ENCODE measurements around the gene TRPM5.
A peak's percentile ranks its signal among the peaks of the same experiment; 100 is the strongest.

Gene TRPM5

DNA sequence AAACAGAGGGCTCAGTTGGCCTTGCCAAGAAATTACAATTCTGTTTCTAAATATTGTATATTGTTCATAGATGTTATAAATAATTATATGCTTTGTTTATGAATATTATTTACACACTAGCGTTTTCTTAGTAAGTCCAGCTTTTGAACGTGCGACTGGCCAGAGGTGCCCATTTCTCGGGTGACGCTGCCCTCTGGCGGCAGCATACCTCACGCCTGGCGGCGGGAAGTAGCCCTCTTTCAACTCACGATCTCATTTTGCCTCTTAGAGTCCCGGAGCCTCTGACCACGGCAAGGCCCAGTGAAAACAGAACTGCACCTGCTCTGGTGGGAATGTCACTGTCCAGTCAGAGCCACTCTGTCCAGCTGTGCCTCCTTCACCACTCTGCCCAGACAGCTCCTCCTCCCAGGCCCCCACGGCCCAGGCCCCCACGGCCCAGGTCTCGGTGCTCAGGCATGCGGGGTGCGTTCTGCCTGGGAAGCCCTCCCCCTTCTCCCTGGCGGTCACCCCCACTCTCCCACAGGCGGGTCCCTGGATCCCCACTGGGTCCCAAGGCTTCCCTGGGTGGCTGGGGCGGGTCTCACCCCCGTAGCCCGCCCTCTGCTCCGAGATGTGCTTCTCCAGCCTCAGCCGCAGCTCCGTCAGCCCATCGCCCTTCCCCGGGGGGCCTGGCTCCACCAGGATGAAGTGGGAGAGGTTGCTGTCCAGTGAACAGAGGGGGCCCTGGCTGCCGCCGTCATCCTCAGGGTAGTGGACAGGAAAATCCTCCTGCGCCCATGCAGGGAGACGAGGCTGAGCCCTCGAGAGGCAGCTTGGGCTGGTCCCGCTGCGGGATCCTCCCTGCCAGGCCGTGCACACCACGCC, 24.4 kb downstream of the TRPM5 start:
- peak; percentile 67 for DNase-seq

DNA sequence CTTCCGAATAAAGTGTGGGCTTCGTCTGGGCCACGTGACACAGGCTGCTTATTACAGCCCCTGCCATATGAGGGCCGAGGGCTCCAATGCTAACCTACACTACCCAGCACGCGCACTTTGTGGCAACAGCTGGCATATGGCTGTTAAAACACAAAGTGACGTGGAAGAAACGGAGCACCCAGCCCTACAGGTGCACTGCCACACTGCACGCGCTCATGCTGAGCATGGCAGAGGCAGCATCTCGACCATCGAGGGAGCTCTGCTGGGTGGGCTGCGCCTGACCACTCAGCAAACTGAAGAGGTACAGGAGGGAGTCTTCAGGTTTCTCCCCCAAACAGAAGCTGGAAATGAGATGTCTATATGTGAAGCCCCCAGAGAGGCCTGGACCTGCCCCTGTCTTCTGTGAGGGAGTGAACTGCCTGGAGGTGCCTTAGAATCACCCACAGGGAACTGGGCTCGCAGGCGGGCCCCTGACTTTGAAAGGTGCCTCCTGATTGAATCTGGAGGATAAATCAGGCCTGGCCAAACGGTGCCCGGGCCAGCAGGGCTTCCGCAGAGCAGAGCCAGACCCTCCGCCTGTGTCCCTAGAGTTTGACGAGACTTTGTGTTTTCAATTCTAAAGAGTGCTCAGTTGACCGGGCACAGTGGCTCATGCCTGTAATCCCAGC, 25.5 kb downstream of the TRPM5 start:
- DNase-seq = no peak

DNA sequence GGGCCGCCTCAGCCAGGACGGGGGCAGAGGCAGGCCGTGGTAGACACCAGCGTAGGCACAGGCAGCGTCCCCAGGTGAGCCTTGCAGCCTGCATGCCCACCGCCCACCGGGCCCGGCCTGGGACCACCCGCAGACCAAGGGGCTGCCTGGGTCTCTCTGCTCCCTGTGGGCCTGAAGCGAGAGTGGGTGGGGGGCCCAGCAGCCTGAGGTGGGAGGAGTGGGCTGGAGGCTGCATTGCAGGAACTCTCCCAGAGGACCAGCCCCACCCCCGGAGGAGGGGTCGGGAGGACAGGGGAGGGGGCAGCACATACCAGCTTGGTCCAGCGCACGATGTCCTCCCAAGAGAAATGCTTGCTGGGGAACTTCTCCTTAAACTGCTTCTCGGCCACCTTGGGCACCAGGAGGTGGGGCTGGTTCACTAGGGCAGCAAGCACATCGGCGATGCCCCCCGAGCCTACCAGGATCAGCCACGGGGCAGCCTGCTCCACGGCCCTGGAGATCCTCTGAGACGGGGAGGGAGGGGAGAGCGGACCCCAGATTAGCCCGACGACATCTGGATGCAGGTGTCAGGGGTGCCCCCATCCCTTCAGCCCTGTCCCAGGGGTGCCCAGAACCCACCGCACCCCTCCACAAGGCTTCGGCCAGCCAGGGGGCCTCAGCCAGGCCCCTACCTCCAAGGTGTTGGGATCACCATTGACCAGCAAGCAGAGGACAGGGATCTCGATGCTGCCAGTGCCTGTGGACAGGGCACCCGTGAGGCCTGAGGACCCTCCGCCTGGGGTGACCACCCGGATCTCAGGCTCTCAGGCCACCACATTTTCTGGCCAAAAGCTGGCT, 26.2 kb downstream of the TRPM5 start:
- no peak for DNase-seq

DNA sequence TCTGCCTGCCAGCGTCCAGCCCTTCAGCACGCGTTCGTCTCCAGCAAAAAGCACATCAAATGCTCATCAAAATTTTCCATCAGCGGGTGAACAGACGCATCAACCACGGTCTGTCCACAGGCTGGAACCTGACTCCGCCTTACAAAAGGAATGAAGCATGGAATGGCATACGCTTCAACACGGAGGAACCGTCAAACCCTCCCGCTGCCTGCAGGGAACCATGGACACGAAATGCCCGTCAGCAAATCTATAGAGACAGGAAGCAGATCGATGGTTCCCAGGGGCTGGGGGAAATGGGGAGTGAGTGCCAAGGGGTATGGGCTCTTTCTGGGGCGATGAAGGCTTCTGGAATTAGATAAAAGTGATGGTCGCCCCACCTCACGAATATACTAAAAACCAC, 27.5 kb downstream of the TRPM5 start:
- no peak for DNase-seq

DNA sequence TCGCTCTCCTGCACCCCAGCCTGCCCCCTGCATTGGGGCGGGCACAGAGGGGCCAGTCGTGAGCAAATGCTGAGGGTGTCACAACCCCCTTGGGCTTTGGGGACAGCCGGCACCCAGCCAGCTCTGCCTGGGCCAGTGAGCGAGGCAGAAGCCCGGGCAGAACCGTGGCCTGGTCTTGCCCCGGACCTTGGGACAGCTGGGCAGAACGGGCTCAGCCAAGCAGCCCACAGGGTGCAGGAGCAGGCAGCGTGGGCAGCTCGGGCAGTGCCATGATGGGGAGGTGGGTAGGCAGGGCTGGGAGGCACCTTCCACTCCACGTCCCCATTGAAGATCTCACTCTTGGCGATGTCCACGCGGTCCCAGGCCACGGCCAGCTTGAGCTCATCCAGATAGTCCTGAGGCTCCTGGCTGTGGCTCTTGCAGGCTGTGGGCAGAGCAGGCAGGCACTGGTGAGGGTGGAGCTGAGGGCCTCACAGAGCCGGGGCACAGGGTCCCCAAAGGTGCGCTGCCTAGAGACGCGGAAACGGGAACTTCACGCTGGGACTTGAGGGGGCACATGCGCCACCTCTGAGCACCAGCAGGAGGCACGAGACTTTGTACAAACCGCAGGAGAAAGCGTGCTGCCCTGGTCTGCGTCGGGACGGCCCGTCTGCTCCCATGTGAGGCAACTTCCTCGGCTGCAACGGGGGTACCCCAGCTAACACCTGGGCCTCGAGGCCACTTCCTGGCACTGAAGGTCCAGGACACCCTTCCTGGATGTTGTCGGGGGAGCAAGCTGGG, 28.5 kb downstream of the TRPM5 start:
- DNase-seq = no peak

DNA sequence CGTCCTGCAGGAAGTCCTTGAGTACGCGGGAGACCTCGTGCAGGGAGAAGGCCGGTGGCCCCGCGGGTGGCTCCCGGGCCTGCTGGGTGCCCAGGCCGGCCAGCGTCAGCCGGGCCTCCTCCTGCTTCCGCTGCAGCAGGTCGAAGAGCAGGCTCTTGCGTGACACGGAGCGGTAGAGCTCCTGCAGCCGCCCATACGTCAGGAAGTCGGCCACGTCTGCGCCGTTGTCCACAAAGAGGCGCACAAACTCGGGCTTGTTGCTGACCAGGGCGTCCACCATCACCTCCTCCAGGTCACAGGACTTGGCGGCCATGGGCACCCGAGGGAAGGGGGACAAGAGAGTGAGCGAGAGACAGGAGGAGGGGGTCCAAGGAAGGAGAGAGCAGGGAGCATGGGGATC, 29.1 kb downstream of the TRPM5 start:
- no peak for DNase-seq

DNA sequence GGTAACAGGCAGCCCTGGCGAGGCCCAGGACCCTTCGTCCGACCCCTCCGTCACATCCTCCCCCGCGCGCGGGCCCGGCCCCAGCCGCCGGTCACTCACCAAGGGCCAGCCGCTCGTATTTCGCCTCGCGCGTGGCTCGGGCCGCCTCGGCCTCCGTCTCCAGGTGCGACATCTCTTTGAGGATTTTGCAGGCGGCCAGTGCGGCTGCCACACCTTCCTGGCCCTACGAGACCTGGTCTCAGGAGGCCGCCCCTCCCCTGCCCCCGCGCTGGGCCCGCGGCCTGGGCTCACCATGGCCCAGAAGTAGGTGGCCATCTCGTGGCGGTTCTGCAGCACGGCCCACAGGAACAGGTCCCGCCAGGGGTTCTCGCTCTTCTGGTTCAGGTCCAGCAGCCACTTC, 29.7 kb downstream of the TRPM5 start:
- DNase-seq = no peak

DNA sequence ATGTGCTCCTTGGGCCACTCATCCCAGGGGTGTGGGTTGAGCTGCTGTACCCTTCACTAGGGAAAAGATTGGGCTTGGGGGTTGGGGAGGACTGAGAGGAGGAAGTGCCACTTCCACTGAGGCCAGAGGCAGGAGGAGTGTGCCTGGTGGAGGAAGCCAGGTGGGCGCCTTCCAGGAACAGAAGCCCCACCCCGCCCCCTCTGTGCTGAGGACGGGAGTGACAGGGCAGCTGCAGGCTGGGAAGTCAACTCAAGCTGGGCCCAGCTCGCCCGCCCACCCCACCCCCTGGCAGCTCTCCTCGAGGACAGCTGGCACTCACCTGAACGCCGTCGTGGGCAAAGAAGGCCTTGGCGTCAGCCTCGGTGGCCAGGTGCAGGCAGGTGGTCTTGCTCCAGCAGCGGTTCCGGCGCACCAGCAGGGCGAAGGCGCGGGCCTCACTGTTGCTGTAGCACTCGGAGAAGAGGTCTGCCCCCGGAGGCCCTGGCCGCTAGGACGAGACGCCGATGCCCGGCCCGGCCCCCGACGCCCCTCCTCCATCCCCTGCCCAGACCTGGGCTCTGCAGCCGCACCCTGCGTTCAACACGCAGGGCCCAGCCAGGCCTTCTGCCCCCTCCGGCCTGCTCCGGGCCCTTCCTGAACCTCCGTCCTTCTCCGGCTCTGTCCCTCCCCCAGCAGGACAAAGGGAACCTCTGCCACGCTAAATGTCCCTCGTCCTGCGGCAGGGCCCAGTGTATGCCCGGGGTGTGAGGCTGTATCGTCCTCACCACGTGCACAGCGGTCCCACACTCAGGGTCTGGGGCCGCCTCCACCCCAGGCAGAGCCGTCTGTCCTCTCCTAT, 30.4 kb downstream of the TRPM5 start:
- DNase-seq = no peak

DNA sequence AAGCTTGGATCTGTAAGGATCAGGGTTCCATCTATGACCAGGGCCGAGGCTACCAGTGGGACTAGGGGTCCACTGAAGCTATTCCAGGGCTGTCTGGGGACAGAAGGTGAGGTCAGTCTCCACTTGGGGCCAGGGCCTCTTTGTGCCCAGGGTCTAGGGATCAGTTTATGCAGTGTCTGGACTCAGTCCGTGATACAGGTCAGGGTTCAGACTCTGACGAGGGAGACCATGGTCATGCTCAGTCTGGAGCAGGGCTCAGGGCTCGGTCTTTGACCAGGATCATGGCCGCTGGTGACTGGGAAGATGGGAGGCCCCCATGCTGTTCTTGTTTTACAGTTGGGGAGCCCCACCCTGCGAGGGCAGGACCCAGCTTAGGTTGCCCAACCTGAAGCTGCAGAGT, 32.0 kb downstream of the TRPM5 start:
- DNase-seq = no peak

DNA sequence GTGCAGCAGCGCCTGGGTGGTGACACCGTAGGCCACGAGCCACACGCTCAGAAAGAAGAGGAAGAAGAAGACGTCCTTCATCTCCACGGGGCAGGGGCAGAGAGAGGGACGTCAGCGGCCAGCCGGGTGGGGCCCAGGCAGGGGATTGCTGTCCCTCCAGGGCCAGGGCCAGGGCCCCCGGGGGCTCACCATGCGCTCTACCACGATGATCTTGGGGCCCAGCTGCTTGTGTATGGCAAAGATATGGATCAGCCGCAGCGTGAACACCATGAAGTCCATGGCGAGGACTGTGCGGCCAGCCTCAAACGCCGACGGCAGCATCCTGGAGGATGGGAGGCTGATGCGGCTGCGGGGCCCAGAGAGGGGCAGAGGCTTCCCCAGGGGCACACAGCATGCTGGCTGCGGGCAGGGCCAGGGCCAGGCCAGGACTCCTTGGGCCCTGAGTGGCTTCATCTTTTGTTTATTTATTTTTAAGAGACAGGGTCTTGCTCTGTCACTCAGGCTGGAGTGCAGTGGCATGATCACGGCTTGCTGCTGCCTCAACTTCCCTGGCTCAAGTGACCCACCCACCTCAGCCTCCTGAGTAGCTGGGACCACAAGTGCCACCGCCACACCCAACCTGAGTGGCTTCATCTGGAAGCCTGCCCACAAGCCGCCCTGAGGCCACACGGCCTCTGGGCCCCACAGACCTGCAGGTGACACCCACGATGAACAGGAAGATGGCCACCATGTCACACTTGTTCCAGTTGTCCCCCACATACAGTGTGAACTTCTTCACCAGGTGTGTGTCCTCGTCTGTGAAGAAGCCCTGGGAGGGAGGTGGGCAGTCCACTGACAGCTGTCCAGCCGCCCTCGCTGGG, 32.6 kb downstream of the TRPM5 start:
- no peak for DNase-seq

DNA sequence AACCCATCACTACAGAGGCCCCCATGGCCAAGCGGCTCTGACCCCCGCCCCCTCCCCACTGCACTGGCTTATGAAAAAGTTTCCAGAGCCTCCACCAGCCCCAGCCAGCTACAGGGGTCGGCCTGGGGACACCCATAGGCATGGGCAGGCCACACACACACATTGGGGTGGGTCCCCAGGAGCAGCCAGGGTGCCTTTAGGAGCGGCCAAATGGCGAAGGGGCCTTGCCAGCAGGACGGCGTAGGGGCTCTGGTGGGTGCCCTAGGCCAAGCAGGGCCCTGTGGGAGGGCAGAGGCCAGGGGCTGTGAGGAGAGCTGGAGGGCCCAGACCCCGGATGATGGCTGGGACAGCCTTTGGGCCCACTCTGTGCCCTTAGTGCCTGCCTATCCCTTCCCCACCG, 33.7 kb downstream of the TRPM5 start:
- no peak for DNase-seq

DNA sequence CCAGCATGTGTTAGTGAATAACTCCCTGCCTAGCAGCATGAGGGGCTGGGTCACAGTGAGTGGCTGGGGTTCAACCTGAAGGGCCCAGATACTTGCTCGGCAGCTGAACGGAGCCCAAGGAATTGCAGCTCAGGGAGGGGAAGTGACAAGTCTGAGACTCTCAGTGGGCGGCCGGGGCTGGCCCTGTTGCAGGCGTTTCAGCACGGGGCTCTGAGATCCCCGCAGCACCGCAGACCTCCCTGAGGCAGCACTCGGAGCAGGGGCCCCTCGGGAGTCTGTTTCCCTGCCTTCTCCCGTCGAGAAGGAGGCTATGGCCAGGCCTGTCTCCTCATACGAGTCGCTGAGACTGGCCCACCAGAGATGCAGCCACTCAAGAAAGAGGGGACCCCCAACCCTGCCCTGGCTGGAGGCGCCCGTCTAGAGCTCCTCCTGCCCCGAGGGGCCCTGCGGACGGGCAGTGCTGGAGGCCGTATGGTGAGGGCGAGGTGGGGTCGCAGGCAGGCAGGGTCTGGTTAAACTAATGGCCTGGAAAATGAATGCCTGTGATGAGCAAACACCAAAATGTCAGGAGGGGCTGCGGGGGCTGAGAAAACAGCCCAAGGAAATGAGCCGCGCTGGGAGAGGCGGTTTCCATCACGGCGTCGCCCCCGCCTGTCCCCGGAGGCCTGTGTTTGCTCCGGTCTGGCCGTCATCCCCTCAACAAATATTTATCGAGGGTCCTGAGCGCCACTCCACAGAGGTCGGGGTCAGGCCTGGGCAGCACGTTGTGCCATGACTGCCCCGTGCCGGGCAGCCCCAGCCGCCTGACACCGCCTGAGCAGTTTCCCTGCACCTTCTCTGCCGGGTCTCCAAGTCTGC, 34.5 kb downstream of the TRPM5 start:
- DNase-seq = no peak

DNA sequence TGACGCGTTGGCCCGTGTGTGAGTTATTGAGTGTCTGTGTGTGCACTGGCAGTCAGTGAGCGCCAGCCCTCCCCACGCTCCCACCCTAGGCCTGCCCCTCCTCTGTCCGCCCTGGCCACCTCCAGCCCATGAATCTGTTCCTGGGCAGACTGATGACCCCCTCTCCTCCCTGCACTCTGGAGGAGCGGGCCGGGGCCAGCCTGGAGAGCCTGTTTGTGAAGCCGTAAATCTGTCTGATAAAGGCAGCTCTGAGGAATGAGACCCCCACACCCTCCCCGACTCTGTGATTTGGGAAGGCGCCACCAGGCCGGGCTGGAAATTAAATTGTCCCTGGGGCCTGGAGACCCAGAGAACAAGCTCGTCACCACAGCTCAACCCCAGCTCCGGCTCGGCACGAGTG, 35.2 kb downstream of the TRPM5 start:
- no peak for DNase-seq

DNA sequence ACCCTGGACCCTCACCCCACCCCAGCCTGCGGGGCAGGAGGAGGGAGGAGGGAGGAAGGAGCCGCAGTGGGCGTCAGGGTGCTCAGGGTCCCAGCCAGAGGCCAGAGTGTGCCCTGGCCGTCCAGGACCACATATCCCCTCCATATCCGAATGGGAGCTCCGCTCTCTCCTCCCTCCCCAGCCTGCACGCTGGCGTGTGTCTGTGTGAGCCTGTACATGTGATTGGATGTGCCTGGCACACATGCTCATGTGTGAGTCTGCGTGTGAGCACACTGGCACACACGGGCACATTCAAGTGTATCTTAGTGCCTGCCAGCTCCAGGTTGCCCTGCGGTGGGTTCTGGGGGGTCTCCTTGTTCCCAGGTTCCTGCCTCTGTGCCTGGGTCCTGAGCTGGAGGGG, 35.6 kb downstream of the TRPM5 start:
- DNase-seq = no peak

DNA sequence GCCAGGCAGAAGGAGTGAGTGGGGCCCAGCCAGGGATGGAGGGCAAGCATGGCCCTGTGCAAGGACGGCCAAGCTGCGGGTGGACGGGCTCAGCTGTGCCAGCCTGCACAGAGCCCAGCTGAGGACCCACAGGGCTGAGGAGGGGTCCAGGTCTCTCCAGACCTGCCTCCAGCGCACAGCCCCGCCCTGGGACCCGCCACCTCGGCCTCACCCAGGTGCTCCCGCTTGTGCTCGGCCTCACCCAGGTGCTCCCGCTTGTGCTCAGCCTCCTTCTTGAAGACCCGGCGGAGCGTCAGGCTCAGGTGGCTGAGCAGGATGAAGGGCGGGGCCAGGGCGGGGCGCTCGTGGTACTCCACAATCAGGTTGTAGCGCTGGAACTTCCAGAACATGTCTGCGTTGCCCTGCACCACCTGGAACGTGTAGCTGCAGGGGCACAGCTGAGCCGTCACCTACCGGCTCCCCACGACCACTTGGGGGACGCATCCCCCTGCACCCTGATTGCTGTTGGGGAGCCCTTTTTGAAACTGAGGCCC, 37.4 kb downstream of the TRPM5 start:
- DNase-seq = no peak

DNA sequence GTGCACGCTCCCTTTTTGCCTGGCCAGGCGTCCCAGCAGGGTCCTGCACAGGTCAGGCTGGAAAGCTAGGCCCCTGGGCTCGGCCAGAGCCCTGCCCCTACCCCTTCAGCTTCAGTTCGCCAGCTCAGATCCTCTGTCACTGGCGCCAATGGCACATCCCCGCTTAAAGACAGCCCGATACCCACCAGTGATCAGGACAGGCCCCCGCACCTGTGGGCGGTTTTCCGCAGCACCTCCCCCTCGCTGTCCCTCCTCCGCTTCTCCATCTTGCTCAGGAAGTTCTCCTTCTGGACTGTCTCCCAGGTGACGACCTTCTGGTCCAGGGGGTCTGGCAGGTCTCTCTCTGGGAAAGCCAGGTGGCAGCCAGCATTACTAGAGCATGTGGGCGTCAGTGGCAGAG, 37.9 kb downstream of the TRPM5 start:
- DNase-seq = no peak

DNA sequence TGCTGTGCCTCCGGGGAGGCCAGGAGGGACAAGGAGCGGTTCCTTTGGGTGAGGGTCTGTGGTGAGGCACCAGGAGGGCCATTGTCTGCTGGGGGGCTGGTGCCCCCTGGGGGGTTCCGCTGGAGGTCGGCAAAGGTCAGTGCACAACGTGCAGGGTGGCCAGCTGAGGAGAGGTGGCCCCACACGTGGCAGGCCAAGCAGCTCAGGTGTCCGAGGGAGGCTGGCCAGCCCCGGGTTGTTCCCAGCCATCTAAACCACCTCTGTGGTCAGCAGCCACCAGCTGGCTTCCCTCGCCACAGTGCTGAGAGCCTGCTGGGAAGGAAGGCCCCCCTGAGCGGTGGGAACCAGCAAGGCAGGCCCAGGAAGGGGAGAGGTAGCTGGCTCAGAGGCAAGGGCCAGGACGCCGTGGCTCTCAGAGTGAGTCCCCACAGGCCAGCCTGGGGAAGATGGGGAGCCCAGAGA, 39.5 kb downstream of the TRPM5 start:
- no peak for DNase-seq

DNA sequence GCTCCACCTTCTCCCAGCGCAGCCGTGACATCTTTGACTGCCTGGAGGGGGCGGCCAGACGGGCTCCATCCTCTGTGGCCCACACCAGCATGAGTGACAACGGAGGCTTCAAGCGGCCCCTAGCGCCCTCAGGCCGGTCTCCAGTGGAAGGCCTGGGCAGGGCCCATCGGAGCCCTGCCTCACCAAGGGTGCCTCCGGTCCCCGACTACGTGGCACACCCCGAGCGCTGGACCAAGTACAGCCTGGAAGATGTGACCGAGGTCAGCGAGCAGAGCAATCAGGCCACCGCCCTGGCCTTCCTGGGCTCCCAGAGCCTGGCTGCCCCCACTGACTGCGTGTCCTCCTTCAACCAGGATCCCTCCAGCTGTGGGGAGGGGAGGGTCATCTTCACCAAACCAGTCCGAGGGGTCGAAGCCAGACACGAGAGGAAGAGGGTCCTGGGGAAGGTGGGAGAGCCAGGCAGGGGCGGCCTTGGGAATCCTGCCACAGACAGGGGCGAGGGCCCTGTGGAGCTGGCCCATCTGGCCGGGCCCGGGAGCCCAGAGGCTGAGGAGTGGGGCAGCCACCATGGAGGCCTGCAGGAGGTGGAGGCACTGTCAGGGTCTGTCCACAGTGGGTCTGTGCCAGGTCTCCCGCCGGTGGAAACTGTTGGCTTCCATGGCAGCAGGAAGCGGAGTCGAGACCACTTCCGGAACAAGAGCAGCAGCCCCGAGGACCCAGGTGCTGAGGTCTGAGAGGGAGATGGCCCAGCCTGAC, 41.2 kb downstream of the TRPM5 start:
- no peak for DNase-seq

DNA sequence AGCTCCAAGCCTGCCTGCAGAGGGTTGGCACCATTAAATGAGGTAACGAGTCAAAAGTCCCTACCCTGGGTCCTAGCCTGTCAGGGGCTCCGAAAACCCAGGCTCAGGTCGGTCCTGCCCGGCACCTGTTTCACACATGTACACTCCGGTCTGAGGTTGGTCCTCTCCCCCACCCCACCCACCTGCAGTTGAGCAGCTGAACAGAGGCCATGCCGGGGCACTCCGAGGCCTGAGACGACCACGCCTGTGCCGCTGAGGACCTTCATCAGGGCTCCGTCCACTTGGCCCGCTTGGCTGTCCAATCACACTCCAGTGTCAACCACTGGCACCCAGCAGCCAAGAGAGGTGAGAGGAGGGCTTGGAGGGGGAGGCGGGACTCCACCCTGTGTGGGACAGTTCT, 42.2 kb downstream of the TRPM5 start:
- DNase-seq = no peak

All from CD4-positive, alpha-beta T cell treated with Interleukin-21 for 1 hour (primary cell).